ENCODE data around the gene TNFRSF14.

TNFRSF14 gene

GRCh38 chr1:2530513-2531361, 25.4 kb upstream of the TNFRSF14 start:
- no peak overlapping the region for H3K4me3 ChIP-seq (ENCODE audit: extremely low read depth, insufficient read depth, low read length, poor library complexity, severe bottlenecking)
- peaks cover 38% of the 10 kb centered on the region for H3K4me1 ChIP-seq (ENCODE audit: control insufficient read depth, insufficient read depth, low read length, poor library complexity, severe bottlenecking)
- H3K36me3 ChIP-seq (ENCODE audit: control insufficient read depth, insufficient read depth, low read length) = no peaks in the 10 kb centered on the region
- 41 to 44% methylated on average over 11 to 21 of the region's 30 CpGs for WGBS, 2 experiments (ENCODE audit: insufficient coverage in 2 of 2)
- H3K27ac ChIP-seq (ENCODE audit: low read depth, low read length, severe bottlenecking) = no peak overlapping the region
- no peaks in the 10 kb centered on the region for H3K9me3 ChIP-seq (ENCODE audit: control insufficient read depth, low read length)

- no peaks in the 10 kb centered on the region for H3K9me3 ChIP-seq (ENCODE audit: control insufficient read depth, low read length)
- no peaks in the 10 kb centered on the region for H3K36me3 ChIP-seq (ENCODE audit: control insufficient read depth, insufficient read depth, low read length)
- peaks cover 34% of the 10 kb centered on the region for H3K4me1 ChIP-seq (ENCODE audit: control insufficient read depth, insufficient read depth, low read length, poor library complexity, severe bottlenecking)
- WGBS, 2 experiments (ENCODE audit: insufficient coverage in 2 of 2) = 87 to 89% methylated on average over 9 to 15 of the region's 23 CpGs
- no peak overlapping the region for H3K27ac ChIP-seq (ENCODE audit: low read depth, low read length, severe bottlenecking)
- no peak overlapping the region for H3K4me3 ChIP-seq (ENCODE audit: extremely low read depth, insufficient read depth, low read length, poor library complexity, severe bottlenecking)
These were observed 23.5 kb upstream of the TNFRSF14 start for GRCh38 chr1:2532485-2533160.

GRCh38 chr1:2533365-2533764, 22.8 kb upstream of the TNFRSF14 start:
- Histone ChIP-seq H3K4me1 (ENCODE audit: control insufficient read depth, insufficient read depth, low read length, poor library complexity, severe bottlenecking) (peaks cover 34% of the 10 kb centered on the region), H3K9me3 (ENCODE audit: control insufficient read depth, low read length) (no peaks in the 10 kb centered on the region), H3K4me3 (ENCODE audit: extremely low read depth, insufficient read depth, low read length, poor library complexity, severe bottlenecking) (no peak overlapping the region), H3K27ac (ENCODE audit: low read depth, low read length, severe bottlenecking) (no peak overlapping the region), H3K36me3 (ENCODE audit: control insufficient read depth, insufficient read depth, low read length) (no peaks in the 10 kb centered on the region)
- 80 to 90% methylated on average over 7 to 10 of the region's 11 CpGs for WGBS, 2 experiments (ENCODE audit: insufficient coverage in 2 of 2)

- no peak overlapping the region for H3K4me3 ChIP-seq (ENCODE audit: extremely low read depth, insufficient read depth, low read length, poor library complexity, severe bottlenecking)
- WGBS, 2 experiments (ENCODE audit: insufficient coverage in 2 of 2) = 72 to 80% methylated on average over 3 of the region's 7 CpGs
- no peak overlapping the region for H3K27ac ChIP-seq (ENCODE audit: low read depth, low read length, severe bottlenecking)
- H3K4me1 ChIP-seq (ENCODE audit: control insufficient read depth, insufficient read depth, low read length, poor library complexity, severe bottlenecking) = peaks cover 34% of the 10 kb centered on the region
- H3K9me3 ChIP-seq (ENCODE audit: control insufficient read depth, low read length) = no peaks in the 10 kb centered on the region
- no peaks in the 10 kb centered on the region for H3K36me3 ChIP-seq (ENCODE audit: control insufficient read depth, insufficient read depth, low read length)
These were observed 21.9 kb upstream of the TNFRSF14 start for GRCh38 chr1:2534315-2534686.

GRCh38 chr1:2534687-2535441, 21.3 kb upstream of the TNFRSF14 start:
- Histone ChIP-seq H3K36me3 (ENCODE audit: control insufficient read depth, insufficient read depth, low read length) (no peaks in the 10 kb centered on the region), H3K4me3 (ENCODE audit: extremely low read depth, insufficient read depth, low read length, poor library complexity, severe bottlenecking) (no peak overlapping the region), H3K27ac (ENCODE audit: low read depth, low read length, severe bottlenecking) (no peak overlapping the region), H3K4me1 (ENCODE audit: control insufficient read depth, insufficient read depth, low read length, poor library complexity, severe bottlenecking) (peaks cover 34% of the 10 kb centered on the region), H3K9me3 (ENCODE audit: control insufficient read depth, low read length) (no peaks in the 10 kb centered on the region)
- WGBS, 2 experiments (ENCODE audit: insufficient coverage in 2 of 2) = 50 to 51% methylated on average over 6 to 17 of the region's 18 CpGs

GRCh38 chr1:2535455-2535854, 20.7 kb upstream of the TNFRSF14 start:
- WGBS, 2 experiments (ENCODE audit: insufficient coverage in 2 of 2) = 70 to 77% methylated on average over 19 to 22 of the region's 27 CpGs
- no peak overlapping the region for H3K27ac ChIP-seq (ENCODE audit: low read depth, low read length, severe bottlenecking)
- peaks cover 36% of the 10 kb centered on the region for H3K4me1 ChIP-seq (ENCODE audit: control insufficient read depth, insufficient read depth, low read length, poor library complexity, severe bottlenecking)
- H3K9me3 ChIP-seq (ENCODE audit: control insufficient read depth, low read length) = no peaks in the 10 kb centered on the region
- no peak overlapping the region for H3K4me3 ChIP-seq (ENCODE audit: extremely low read depth, insufficient read depth, low read length, poor library complexity, severe bottlenecking)
- no peaks in the 10 kb centered on the region for H3K36me3 ChIP-seq (ENCODE audit: control insufficient read depth, insufficient read depth, low read length)

GRCh38 chr1:2535981-2536380, 20.2 kb upstream of the TNFRSF14 start:
- Histone ChIP-seq H3K36me3 (ENCODE audit: control insufficient read depth, insufficient read depth, low read length) (no peaks in the 10 kb centered on the region), H3K27ac (ENCODE audit: low read depth, low read length, severe bottlenecking) (no peak overlapping the region), H3K4me1 (ENCODE audit: control insufficient read depth, insufficient read depth, low read length, poor library complexity, severe bottlenecking) (peaks cover 32% of the 10 kb centered on the region), H3K4me3 (ENCODE audit: extremely low read depth, insufficient read depth, low read length, poor library complexity, severe bottlenecking) (no peak overlapping the region), H3K9me3 (ENCODE audit: control insufficient read depth, low read length) (no peaks in the 10 kb centered on the region)
- 92 to 100% methylated on average over 1 to 7 of the region's 9 CpGs for WGBS, 2 experiments (ENCODE audit: insufficient coverage in 2 of 2)

GRCh38 chr1:2537784-2538115, 18.4 kb upstream of the TNFRSF14 start:
- H3K4me1 ChIP-seq (ENCODE audit: control insufficient read depth, insufficient read depth, low read length, poor library complexity, severe bottlenecking) = peaks cover 29% of the 10 kb centered on the region
- no peaks in the 10 kb centered on the region for H3K36me3 ChIP-seq (ENCODE audit: control insufficient read depth, insufficient read depth, low read length)
- H3K27ac ChIP-seq (ENCODE audit: low read depth, low read length, severe bottlenecking) = no peak overlapping the region
- H3K9me3 ChIP-seq (ENCODE audit: control insufficient read depth, low read length) = no peaks in the 10 kb centered on the region
- WGBS, 2 experiments (ENCODE audit: insufficient coverage in 2 of 2) = 79 to 83% methylated on average over 6 to 9 of the region's 9 CpGs
- H3K4me3 ChIP-seq (ENCODE audit: extremely low read depth, insufficient read depth, low read length, poor library complexity, severe bottlenecking) = no peak overlapping the region

- Histone ChIP-seq H3K36me3 (ENCODE audit: control insufficient read depth, insufficient read depth, low read length) (no peaks in the 10 kb centered on the region), H3K4me1 (ENCODE audit: control insufficient read depth, insufficient read depth, low read length, poor library complexity, severe bottlenecking) (peaks cover 35% of the 10 kb centered on the region), H3K27ac (ENCODE audit: low read depth, low read length, severe bottlenecking) (no peak overlapping the region), H3K9me3 (ENCODE audit: control insufficient read depth, low read length) (no peaks in the 10 kb centered on the region), H3K4me3 (ENCODE audit: extremely low read depth, insufficient read depth, low read length, poor library complexity, severe bottlenecking) (no peak overlapping the region)
- WGBS, 2 experiments (ENCODE audit: insufficient coverage in 2 of 2) = 71 to 86% methylated on average over 3 to 4 of the region's 4 CpGs
These were observed 17.8 kb upstream of the TNFRSF14 start for GRCh38 chr1:2538376-2538775.

GRCh38 chr1:2538872-2539271, 17.3 kb upstream of the TNFRSF14 start:
- Histone ChIP-seq H3K9me3 (ENCODE audit: control insufficient read depth, low read length) (no peaks in the 10 kb centered on the region), H3K4me3 (ENCODE audit: extremely low read depth, insufficient read depth, low read length, poor library complexity, severe bottlenecking) (no peak overlapping the region), H3K27ac (ENCODE audit: low read depth, low read length, severe bottlenecking) (no peak overlapping the region), H3K36me3 (ENCODE audit: control insufficient read depth, insufficient read depth, low read length) (no peaks in the 10 kb centered on the region), H3K4me1 (ENCODE audit: control insufficient read depth, insufficient read depth, low read length, poor library complexity, severe bottlenecking) (peaks cover 35% of the 10 kb centered on the region)
- 93% methylated on average over 5 to 7 of the region's 8 CpGs for WGBS, 2 experiments (ENCODE audit: insufficient coverage in 2 of 2)
